Colonic mucosa (tissue), 4 donors: ENCODE results near the gene PGAP2. TPM values are rescaled to one million over a fixed set of nuclear protein-coding genes. Genes with fewer than 3 reads are reported as not detected.

Experiments
- DNase-seq: peaks from one replicate; pipeline ENCODE4 v3.0.0-alpha.2; 2020
- H3K27ac ChIP-seq: fragments of 200-600 bp; one replicate; pipeline ENCODE4 v1.8.0; 2021
- H3K27me3 ChIP-seq: fragments of 200-600 bp; one replicate; pipeline ENCODE4 v1.8.0; 2021
- H3K36me3 ChIP-seq: fragments of 200-600 bp; one replicate; pipeline ENCODE4 v1.8.0; 2021
- H3K4me1 ChIP-seq: fragments of 200-600 bp; one replicate; pipeline ENCODE4 v1.8.0; 2021; ENCODE audit warnings: mild to moderate bottlenecking
- H3K4me3 ChIP-seq: fragments of 200-600 bp; one replicate; pipeline ENCODE4 v1.8.0; 2021
- H3K9ac ChIP-seq, 2 donors: one replicate each; pipeline ENCODE4 v1.7.0; 2013; ENCODE audit warnings: control low read depth in 2 of 2, low read depth in 2 of 2, low read length in 2 of 2
- H3K9me3 ChIP-seq: fragments of 200-600 bp; one replicate; pipeline ENCODE4 v1.8.0; 2021
- CTCF ChIP-seq: fragments of 200-600 bp; IDR thresholded peaks from one replicate; pipeline ENCODE4 v1.8.0; 2022; ENCODE audit warnings: antibody characterized with exemption, mild to moderate bottlenecking
- intact Hi-C: fragments of 100-400 bp; cut with DNase I; formaldehyde crosslinking; loops from one replicate; pipeline ENCODE4 v1.14.1; 2022
- total RNA-seq, 2 donors: library from RNA; stranded (reverse); fragmentation: NEBNext Ultra II Directional in 1 of 2; extraction: Animal tissue kit (Norgen Biotek cat#: 25700) in 1 of 2; gene quantifications; one replicate each; pipeline ENCODE4 v1.2.1, GENCODE V29; 2021
- donor health status: healthy.
- donor health status: DM: no; HTN: no; CAD: no.
- donor health status: DM: no; HTN: no; CAD: no.

PGAP2 gene
- total RNA-seq, 2 donors from 2014 or later, result 21.6 to 29.6 TPM

- intact Hi-C loops, result no loop called here
- Histone ChIP-seq H3K9ac (no peak overlapping the region), H3K4me1 (peaks cover 20% of the 10 kb centered on the region), H3K9me3 (no peaks in the 10 kb centered on the region), H3K36me3 (no peaks in the 10 kb centered on the region), H3K27me3 (no peaks in the 10 kb centered on the region), H3K27ac (peak overlapping the region; percentile 72), H3K4me3 (no peak overlapping the region)
- no peak for TF ChIP-seq CTCF
- DNase-seq, result peak; percentile 60
Observed at GRCh38 chr11:3834664-3835461, 26.5 kb downstream of the PGAP2 start.

- no peak overlapping the region for H3K4me3 ChIP-seq
- H3K27me3 ChIP-seq, result no peaks in the 10 kb centered on the region
- peak overlapping the region; percentile 72 for H3K27ac ChIP-seq
- DNase-seq, result no peak
- no peak overlapping the region for H3K9ac ChIP-seq
- peaks cover 20% of the 10 kb centered on the region for H3K4me1 ChIP-seq
- no peak for TF ChIP-seq CTCF
- no peaks in the 10 kb centered on the region for H3K9me3 ChIP-seq
- no peaks in the 10 kb centered on the region for H3K36me3 ChIP-seq
- intact Hi-C loops, result no loop called here
Observed at GRCh38 chr11:3835751-3836150, 27.4 kb downstream of the PGAP2 start.

- Histone ChIP-seq H3K9me3 (no peaks in the 10 kb centered on the region), H3K4me1 (peaks cover 20% of the 10 kb centered on the region), H3K27me3 (no peaks in the 10 kb centered on the region), H3K27ac (peak overlapping the region; percentile 72), H3K4me3 (no peak overlapping the region), H3K9ac (peak overlapping the region in 1 of 2 donors; percentile 13), H3K36me3 (no peaks in the 10 kb centered on the region)
- intact Hi-C loops, result no loop called here
- no peak for TF ChIP-seq CTCF
- DNase-seq, result no peak
Observed at GRCh38 chr11:3836903-3837302, 28.5 kb downstream of the PGAP2 start.

DNA sequence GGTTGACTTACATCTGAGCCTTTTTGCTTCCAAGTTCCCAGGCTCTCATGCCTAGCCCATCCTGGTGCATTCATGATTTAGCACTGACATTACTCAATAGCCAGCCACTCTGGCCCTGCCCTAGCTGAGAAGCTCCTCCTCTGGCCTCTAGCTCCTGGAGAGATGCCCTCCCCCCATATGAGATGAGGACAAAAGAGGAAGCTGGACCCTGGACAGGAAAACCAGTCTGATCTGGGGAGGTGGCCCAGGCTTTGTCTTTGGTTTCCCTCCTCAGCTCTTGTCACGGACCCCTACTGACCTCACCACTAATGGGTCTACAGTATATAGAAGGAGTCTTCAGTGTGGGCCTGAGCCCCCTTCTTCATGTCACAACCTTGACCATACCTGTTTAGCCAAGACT is 29.4 kb downstream of the PGAP2 start:
- Histone ChIP-seq H3K27ac (peak overlapping the region; percentile 72), H3K9me3 (no peaks in the 10 kb centered on the region), H3K27me3 (no peaks in the 10 kb centered on the region), H3K4me3 (no peak overlapping the region), H3K36me3 (no peaks in the 10 kb centered on the region), H3K4me1 (peaks cover 17% of the 10 kb centered on the region), H3K9ac (peak overlapping the region in 1 of 2 donors; percentile 13)
- intact Hi-C loops, result no loop called here
- no peak for TF ChIP-seq CTCF
- peak; percentile 49 for DNase-seq

DNA sequence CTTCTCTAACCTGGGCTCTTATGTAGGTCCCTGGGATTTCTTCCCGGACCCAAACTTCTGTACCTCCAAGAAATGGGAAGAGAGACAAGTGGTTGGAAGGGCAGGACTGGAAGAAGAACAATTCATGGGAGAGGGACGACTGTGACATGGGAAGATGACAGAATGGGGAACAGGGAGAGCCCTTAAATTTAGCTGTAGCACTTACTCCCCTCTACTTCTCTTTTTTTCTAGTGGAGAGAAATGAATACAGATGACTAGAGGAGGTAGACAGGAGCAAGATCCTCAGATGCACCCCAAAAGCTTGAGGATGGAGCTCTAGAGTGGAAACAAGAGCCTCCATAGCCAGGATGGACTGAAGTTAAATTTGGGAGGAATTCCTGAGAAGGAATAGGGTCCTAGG is 30.1 kb downstream of the PGAP2 start:
- DNase-seq, result no peak
- no peaks in the 10 kb centered on the region for H3K27me3 ChIP-seq
- peak overlapping the region; percentile 66 for H3K27ac ChIP-seq
- peak overlapping the region in 1 of 2 donors; percentile 82 for H3K9ac ChIP-seq
- no peaks in the 10 kb centered on the region for H3K36me3 ChIP-seq
- peak overlapping the region; percentile 10 for H3K4me3 ChIP-seq
- TF ChIP-seq CTCF, result no peak
- intact Hi-C loops, result no loop called here
- peaks cover 17% of the 10 kb centered on the region for H3K4me1 ChIP-seq
- no peaks in the 10 kb centered on the region for H3K9me3 ChIP-seq
